ENCODE results near the gene LPAR6.

- TF ChIP-seq, protein P1, sequence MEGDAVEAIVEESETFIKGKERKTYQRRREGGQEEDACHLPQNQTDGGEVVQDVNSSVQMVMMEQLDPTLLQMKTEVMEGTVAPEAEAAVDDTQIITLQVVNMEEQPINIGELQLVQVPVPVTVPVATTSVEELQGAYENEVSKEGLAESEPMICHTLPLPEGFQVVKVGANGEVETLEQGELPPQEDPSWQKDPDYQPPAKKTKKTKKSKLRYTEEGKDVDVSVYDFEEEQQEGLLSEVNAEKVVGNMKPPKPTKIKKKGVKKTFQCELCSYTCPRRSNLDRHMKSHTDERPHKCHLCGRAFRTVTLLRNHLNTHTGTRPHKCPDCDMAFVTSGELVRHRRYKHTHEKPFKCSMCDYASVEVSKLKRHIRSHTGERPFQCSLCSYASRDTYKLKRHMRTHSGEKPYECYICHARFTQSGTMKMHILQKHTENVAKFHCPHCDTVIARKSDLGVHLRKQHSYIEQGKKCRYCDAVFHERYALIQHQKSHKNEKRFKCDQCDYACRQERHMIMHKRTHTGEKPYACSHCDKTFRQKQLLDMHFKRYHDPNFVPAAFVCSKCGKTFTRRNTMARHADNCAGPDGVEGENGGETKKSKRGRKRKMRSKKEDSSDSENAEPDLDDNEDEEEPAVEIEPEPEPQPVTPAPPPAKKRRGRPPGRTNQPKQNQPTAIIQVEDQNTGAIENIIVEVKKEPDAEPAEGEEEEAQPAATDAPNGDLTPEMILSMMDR (IDR thresholded peaks at IDR 0.05; ENCODE audit: borderline replicate concordance, extremely low read depth, low read length, poor library complexity, severe bottlenecking): no peak
- TF ChIP-seq EZH2 (IDR thresholded peaks at IDR 0.05; ENCODE audit: borderline replicate concordance, low read depth, low read length, severe bottlenecking): no peak
Observed at GRCh38 chr13:48429036-48429435, 16.1 kb upstream of the LPAR6 start.
